ENCODE data around the gene TXNDC15.

GRCh38 chr5:134825212-134825611 is 49.0 kb upstream of the TXNDC15 start:
- TF ChIP-seq CTCF (IDR thresholded peaks at IDR 0.05), result no peak
- no peak for TF ChIP-seq POLR2A (IDR thresholded peaks at IDR 0.05)
- no peak for TF ChIP-seq POLR2AphosphoS5 (IDR thresholded peaks at IDR 0.05)
- no peak for TF ChIP-seq EP300 (IDR thresholded peaks at IDR 0.05; ENCODE audit: low read depth)
